ENCODE results near the gene ASTL. TPM values are rescaled to one million over a fixed set of nuclear protein-coding genes. Genes with fewer than 3 reads are reported as not detected.

ASTL gene
- total RNA-seq, 4 donors from 2014 or later, result 0.34 TPM; not detected in 3

DNA sequence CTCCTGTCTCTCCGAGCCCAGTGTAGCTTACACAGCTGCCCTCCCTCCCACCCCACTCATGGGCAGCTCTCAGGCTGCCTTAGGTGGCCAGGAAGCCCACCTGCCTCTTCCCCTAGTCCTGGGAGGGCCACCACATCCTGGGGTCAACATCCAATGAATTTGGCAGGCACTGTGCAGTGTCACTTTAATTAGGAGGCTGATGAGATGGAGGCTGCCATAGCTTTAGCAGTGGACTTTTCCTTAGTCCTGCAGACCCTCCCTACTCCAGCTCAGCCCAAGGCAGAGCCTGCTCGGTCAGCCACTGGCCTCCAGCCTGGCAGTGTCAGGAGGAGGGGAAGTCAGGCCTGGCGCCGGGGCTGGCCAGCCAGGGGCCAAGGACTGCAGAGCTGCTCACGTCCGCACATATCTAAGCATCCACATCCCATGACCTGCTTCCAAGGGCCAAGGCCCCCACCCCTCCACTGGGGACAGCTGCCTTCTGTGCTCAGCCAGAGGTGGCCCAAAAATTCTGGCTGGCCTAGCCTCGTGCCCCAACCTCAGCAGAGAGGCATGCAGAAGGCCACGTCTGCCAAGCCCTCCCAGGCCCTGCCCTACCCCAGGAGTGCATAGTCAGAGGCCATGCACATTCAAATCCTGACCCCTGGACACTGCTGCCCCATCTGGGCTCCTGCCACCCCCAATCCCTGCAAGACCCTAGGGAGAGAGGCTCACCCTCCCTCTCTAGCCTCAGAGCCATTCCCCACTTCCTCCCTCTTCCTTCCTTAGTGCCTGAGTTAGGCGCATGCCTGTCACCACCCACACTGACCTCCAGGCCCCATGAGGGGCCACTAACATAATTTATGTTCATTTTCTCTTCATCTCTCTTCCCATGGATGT is 55.0 kb downstream of the ASTL start:
- TF ChIP-seq, protein P1, sequence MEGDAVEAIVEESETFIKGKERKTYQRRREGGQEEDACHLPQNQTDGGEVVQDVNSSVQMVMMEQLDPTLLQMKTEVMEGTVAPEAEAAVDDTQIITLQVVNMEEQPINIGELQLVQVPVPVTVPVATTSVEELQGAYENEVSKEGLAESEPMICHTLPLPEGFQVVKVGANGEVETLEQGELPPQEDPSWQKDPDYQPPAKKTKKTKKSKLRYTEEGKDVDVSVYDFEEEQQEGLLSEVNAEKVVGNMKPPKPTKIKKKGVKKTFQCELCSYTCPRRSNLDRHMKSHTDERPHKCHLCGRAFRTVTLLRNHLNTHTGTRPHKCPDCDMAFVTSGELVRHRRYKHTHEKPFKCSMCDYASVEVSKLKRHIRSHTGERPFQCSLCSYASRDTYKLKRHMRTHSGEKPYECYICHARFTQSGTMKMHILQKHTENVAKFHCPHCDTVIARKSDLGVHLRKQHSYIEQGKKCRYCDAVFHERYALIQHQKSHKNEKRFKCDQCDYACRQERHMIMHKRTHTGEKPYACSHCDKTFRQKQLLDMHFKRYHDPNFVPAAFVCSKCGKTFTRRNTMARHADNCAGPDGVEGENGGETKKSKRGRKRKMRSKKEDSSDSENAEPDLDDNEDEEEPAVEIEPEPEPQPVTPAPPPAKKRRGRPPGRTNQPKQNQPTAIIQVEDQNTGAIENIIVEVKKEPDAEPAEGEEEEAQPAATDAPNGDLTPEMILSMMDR (IDR thresholded peaks at IDR 0.05; ENCODE audit: low read depth), result no peak

DNA sequence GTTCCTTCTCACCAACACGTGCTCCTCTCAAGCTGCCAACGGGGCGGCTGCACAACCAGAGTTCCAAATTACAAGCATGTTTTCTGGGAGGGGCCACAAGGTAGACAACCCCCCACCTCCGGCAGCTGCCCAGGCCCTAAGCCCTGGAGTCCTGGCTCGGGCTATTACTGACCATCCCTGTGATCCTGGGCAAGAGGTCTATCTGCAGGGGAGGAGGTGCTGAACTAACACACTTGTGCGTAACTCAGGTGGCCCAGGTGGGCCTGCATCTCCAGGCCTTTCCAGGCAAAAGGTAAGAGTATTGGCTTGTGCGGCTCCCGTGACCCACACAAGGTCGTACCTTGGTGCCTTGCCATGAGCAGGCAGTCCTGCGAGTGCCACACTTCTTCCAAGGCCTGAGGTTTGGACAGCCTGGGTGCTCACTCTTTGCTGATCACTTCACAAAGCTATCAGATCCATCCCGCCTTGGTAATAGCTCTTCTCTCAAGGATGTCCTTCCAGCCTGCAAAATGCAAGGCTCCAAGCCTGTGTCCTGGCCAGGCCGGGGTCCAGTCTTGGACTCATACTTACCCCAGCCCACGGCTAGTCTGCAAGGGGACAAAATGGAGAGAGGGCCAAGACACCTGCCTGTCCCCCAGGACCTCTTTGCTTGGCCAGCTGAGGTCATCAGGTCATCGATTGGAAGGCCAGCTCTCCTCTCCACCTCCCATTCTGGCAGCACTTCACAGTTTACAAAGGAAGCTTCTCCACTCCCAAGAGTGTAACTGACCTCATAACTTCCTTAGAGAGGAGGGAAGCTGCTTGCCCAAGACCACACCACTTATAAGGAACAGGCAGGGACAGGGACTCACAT is 55.9 kb downstream of the ASTL start:
- TF ChIP-seq, protein P1 (IDR thresholded peaks at IDR 0.05; ENCODE audit: low read depth), result no peak

DNA sequence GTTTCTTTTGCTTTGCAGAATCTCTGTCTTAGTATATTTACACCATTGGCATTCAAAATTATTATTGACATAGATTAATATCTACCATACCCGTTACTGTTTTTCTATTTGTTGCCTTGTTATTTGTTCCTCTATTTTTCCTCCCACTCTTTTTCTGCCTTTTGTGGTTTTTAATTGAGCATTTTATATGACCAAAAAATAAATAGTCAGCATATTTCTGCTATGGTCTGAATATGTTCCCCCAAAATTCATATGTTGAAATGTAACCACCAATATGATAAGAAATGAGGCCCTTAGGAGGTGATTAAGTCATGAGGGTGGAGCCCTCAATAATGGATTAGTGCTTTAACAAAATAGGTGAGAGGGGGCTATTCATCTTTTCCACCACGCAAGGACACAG is 57.3 kb downstream of the ASTL start:
- TF ChIP-seq, protein P1 (IDR thresholded peaks at IDR 0.05; ENCODE audit: low read depth), result no peak

DNA sequence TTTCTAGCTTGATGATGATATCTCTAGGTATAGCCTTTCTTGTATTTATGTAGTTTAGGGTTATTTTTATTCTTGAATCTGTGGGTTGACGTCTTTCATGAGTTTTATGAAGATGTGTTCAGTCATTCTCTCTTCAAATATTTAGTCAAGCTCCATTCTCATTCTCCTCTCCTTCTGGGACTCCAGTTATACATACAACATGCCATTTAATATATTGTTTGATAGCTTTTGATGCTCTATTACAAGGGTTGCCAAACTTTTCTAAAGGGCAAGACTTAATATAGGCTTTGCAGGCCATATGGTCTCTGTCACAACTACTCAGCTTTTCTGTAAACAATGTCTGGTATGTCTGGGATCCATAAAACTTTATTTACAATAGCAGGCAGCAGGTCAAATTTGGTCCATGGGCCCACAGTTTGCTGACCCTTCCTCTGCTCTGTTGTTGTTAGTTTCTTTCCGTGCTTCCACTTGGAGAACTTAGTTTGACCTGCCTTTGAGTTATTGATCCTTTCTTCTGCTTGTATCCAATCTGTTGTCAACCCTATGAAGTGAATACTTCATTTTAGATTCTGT is 63.0 kb downstream of the ASTL start:
- TF ChIP-seq, protein P1 (IDR thresholded peaks at IDR 0.05; ENCODE audit: low read depth), result no peak

DNA sequence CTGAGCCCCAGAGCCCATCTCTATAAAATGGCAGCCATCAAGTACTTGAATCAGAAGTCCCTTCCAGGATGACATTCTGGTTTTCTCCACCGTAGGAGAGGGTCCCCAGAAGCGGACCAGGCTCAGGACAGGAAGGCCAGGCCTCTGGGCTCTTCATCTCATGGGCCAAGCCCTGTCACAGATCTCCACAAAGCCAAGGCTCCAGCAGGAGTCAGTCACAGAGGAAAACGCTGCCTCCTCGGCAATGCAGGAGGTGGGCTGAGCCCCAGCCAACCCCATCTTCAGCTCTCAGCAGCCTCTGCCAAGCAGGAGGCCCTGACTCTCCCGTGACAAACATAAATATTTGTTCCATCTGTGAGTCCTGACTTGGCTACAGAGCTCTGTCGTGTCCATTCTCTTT is 64.1 kb downstream of the ASTL start:
- TF ChIP-seq, protein P1 (IDR thresholded peaks at IDR 0.05; ENCODE audit: low read depth), result no peak

DNA sequence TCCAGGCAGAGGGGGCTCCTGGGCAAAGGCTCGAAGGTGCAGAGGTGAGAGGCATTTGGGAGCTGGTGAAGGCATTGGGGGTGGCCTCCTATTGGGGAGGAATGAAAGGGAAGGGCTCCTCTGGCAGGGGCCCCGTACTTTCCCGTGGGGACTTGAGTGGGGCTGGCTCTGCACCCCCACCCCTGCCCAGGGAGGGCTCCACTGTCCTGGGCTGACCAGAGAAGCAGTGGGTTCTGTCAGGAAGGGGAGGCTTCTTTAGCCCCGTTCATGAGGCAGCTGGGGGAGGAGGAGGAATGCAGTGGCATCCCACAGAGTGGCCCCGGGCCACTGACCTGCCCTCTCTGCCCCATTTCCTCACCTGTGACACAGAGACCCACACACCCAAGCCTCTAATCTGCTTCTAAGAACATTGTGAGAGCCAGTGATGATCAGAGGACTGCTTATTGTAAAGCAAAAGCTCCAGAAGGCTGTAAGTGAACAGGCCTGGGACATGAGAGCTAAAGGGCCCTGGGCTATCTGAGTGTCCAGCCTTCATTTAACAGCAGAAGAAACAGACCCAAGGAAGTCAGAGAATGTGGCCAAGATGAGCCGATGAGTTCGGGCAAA is 65.0 kb downstream of the ASTL start:
- TF ChIP-seq, protein P1 (IDR thresholded peaks at IDR 0.05; ENCODE audit: low read depth), result no peak

Other genes starting within 250 kb of the ASTL start
- gene ANKRD36C, start 146.7 kb downstream of the ASTL start, total RNA-seq, result 10 to 100 TPM; 27.2 to 75.3 (median 59.2) TPM
- gene GPAT2, start 103.6 kb downstream of the ASTL start, total RNA-seq, result 1 to 10 TPM; 1.5 to 7.0 (median 3.9) TPM
- 1 to 10 TPM in 2 of 4 donors, under 1 TPM in 2; 0.33 to 4.6 (median 1.4) TPM for gene ADRA2B, start 21.9 kb downstream of the ASTL start, total RNA-seq
- 10 to 100 TPM in 1 of 4 donors, 1 to 10 TPM in 3; 2.6 to 10.2 (median 7.9) TPM for gene DUSP2, start 6.9 kb upstream of the ASTL start, total RNA-seq
- gene STARD7, start 70.3 kb upstream of the ASTL start, total RNA-seq, result 100 to 1,000 TPM in 3 of 4 donors, 10 to 100 TPM in 1; 96.7 to 184 (median 127) TPM
- gene TMEM127, start 127.5 kb upstream of the ASTL start, total RNA-seq, result 10 to 100 TPM; 26.4 to 42.8 (median 29.9) TPM
- gene CIAO1, start 127.7 kb upstream of the ASTL start, total RNA-seq, result 100 to 1,000 TPM in 3 of 4 donors, 10 to 100 TPM in 1; 83.2 to 141 (median 122) TPM
- gene SNRNP200, start 167.0 kb upstream of the ASTL start, total RNA-seq, result 100 to 1,000 TPM in 1 of 4 donors, 10 to 100 TPM in 3; 67.8 to 106 (median 83.4) TPM
- 1 to 10 TPM in 3 of 4 donors, under 1 TPM in 1; 0.98 to 4.3 (median 2.5) TPM for gene ITPRIPL1, start 186.8 kb upstream of the ASTL start, total RNA-seq
- 1 to 10 TPM in 3 of 4 donors, not detected in 1; 1.3 to 9.5 (median 1.8) TPM for gene NCAPH, start 197.3 kb upstream of the ASTL start, total RNA-seq

Data from subcutaneous adipose tissue (tissue), 4 donors.